ENCODE measurements around the gene AFAP1L1.

DNA sequence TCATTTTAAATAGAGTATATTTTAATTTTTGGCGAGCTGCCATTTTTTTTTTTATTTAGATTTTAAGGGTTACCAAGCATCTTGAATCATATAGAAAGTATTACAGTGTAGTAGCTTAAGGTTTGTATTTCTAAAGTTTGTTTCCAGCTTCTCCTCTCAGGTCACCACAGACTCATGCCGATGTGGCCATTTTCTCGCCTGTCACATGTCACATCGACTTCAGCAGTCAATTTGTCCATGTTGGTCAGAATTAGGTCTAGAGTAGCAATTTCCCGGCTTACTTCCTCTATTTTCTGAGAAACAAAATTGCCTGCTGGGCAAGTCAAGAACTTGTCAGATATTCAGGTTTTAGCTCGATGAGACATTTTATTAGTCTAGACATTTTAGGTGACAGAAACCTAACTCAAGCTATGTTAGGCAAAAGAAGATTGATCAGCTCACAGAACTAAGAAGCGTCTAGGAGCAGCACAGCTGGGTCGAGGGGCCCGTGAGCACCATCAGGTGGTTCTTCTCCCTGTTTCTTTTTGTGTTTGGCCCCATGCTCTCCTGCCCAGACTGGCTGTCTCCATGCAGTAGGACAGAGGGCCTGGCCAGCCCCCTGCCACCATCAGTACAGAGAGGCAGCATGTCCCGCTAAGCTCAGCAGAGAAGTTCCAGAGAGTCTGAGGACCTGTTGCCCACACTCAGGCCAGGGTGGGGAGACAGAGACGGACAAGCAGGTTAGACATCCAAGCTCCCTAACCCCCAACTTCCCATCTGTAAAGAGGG is 48.4 kb upstream of the AFAP1L1 start:
- TF ChIP-seq, protein P1, sequence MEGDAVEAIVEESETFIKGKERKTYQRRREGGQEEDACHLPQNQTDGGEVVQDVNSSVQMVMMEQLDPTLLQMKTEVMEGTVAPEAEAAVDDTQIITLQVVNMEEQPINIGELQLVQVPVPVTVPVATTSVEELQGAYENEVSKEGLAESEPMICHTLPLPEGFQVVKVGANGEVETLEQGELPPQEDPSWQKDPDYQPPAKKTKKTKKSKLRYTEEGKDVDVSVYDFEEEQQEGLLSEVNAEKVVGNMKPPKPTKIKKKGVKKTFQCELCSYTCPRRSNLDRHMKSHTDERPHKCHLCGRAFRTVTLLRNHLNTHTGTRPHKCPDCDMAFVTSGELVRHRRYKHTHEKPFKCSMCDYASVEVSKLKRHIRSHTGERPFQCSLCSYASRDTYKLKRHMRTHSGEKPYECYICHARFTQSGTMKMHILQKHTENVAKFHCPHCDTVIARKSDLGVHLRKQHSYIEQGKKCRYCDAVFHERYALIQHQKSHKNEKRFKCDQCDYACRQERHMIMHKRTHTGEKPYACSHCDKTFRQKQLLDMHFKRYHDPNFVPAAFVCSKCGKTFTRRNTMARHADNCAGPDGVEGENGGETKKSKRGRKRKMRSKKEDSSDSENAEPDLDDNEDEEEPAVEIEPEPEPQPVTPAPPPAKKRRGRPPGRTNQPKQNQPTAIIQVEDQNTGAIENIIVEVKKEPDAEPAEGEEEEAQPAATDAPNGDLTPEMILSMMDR (IDR thresholded peaks at IDR 0.05; ENCODE audit: insufficient read depth, low read depth, low read length) = no peak
- no peak for TF ChIP-seq EZH2 (IDR thresholded peaks at IDR 0.05; ENCODE audit: insufficient read depth, low read length)
